Upper lobe of left lung (tissue), 6 donors: Measurements from ENCODE around the gene CLDN2. TPM values are rescaled to one million over a fixed set of nuclear protein-coding genes. Genes with fewer than 3 reads are reported as not detected.

ENCODE experiments used
- ATAC-seq, 2 donors: fragments of 200-7000 bp; cut with Tn5 transposase; one replicate each; pipeline ENCODE4 v1.9.1; 2022; ENCODE audit warnings: mild to moderate bottlenecking in 2 of 2, moderate library complexity in 2 of 2; ENCODE audit not compliant: low FRiP score in 2 of 2
- DNase-seq, 2 donors: peaks; one replicate each; pipeline ENCODE4 v3.0.0-alpha.2; 2019 to 2020
- H3K27ac ChIP-seq, 4 donors: fragments of 200-600 bp; sonication (generic); one replicate each; pipeline ENCODE4 v1.5.1; 2016 to 2019
- H3K27me3 ChIP-seq, 4 donors: fragments of 200-600 bp; sonication (generic); one replicate each; pipeline ENCODE4 v1.5.1; 2017 to 2019
- H3K36me3 ChIP-seq, 4 donors: fragments of 200-600 bp; sonication (generic); one replicate each; pipeline ENCODE4 v1.5.1; 2016 to 2019
- H3K4me1 ChIP-seq, 4 donors: fragments of 200-600 bp; sonication (generic); one replicate each; pipeline ENCODE4 v1.5.1; 2018 to 2019
- H3K4me3 ChIP-seq, 4 donors: fragments of 200-600 bp; sonication (generic); one replicate each; pipeline ENCODE4 v1.5.1; 2017 to 2019; ENCODE audit warnings: mild to moderate bottlenecking in 2 of 4, moderate library complexity in 1 of 4
- H3K9me3 ChIP-seq, 4 donors: fragments of 200-600 bp; sonication (generic); one replicate each; pipeline ENCODE4 v1.5.1; 2018 to 2019
- CTCF ChIP-seq, 6 experiments: fragments of 450-650 bp in 4 of 6; fragments of 200-600 bp in 2 of 6; sonication (generic) in 2 of 6; IDR thresholded peaks; one replicate each; pipeline ENCODE4 v1.5.1; 2016 to 2019; ENCODE audit warnings: antibody characterized with exemption in 6 of 6
- EP300 ChIP-seq, 4 donors: sonication (generic); formaldehyde crosslinking; IDR thresholded peaks; one replicate each; pipeline ENCODE4 v1.5.1; 2017; ENCODE audit warnings: antibody characterized with exemption in 4 of 4, control low read depth in 2 of 4
- POLR2A ChIP-seq, 4 donors: fragments of 450-650 bp; IDR thresholded peaks; one replicate each; pipeline ENCODE4 v1.5.1; 2016 to 2017; ENCODE audit warnings: antibody characterized with exemption in 4 of 4, mild to moderate bottlenecking in 2 of 4
- POLR2AphosphoS5 ChIP-seq, 2 donors: sonication (generic); formaldehyde crosslinking; IDR thresholded peaks; one replicate each; pipeline ENCODE4 v1.5.1; 2017; ENCODE audit warnings: antibody characterized with exemption in 2 of 2
- WGBS, 2 donors: methylation state at CpG; one replicate each; pipeline ENCODE4 v1.1.5; 2017 to 2018; 5-methylcytosine and 5-hydroxymethylcytosine counted together
- total RNA-seq, 6 donors: library from RNA; depleted of rRNA in 4 of 6; stranded (reverse); fragments of >200 nt in 4 of 6; gene quantifications; one replicate each; pipeline versions ENCODE4 v1.1.0 to v1.2.1, GENCODE V29; 2016 to 2021
- donor health status: DM: no; HTN: no; CAD: no; lungs with moderate emphysema.
- donor health status: DM: no; HTN: yes; CAD: no; lungs with severe emphysema.

Gene CLDN2
- total RNA-seq, 6 donors from 2014 or later = 0.20 to 1.0 (median 0.64) TPM; not detected in 2

DNA sequence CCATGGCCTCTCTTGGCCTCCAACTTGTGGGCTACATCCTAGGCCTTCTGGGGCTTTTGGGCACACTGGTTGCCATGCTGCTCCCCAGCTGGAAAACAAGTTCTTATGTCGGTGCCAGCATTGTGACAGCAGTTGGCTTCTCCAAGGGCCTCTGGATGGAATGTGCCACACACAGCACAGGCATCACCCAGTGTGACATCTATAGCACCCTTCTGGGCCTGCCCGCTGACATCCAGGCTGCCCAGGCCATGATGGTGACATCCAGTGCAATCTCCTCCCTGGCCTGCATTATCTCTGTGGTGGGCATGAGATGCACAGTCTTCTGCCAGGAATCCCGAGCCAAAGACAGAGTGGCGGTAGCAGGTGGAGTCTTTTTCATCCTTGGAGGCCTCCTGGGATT is 8.0 kb downstream of the CLDN2 start:
- Histone ChIP-seq H3K4me3 (no peak overlapping the region), H3K27ac (no peak overlapping the region), H3K36me3 (no peaks in the 10 kb centered on the region), H3K9me3 (no peaks in the 10 kb centered on the region), H3K27me3 (no peaks in the 10 kb centered on the region), H3K4me1 (peaks cover 0 to 2% (median under 1%) of the 10 kb centered on the region in 4 donors)
- TF ChIP-seq CTCF (IDR thresholded peaks at IDR 0.05) (no peak), POLR2AphosphoS5 (IDR thresholded peaks at IDR 0.05) (no peak), POLR2A (IDR thresholded peaks at IDR 0.05) (no peak), EP300 (IDR thresholded peaks at IDR 0.05) (no peak)
- no peak for ATAC-seq
- WGBS, 2 donors = 84% methylated on average over 4 of the region's 4 CpGs; no CpG with 5 or more reads in 1 of the 2 donors
- no peak for DNase-seq

GRCh38 chrX:106931831-106932491 is 11.8 kb downstream of the CLDN2 start:
- no peak for ATAC-seq
- no peaks in the 10 kb centered on the region for H3K27me3 ChIP-seq
- H3K9me3 ChIP-seq = no peaks in the 10 kb centered on the region
- no peak overlapping the region for H3K4me3 ChIP-seq
- H3K27ac ChIP-seq = no peak overlapping the region
- 81 to 100% methylated on average over 1 to 3 of the region's 3 CpGs for WGBS, 2 donors
- no peaks in the 10 kb centered on the region for H3K36me3 ChIP-seq
- peaks cover 0 to 3% (median 1%) of the 10 kb centered on the region in 4 donors for H3K4me1 ChIP-seq
- TF ChIP-seq POLR2A (IDR thresholded peaks at IDR 0.05) (no peak), EP300 (IDR thresholded peaks at IDR 0.05) (no peak), CTCF (IDR thresholded peaks at IDR 0.05) (no peak), POLR2AphosphoS5 (IDR thresholded peaks at IDR 0.05) (no peak)
- no peak for DNase-seq

DNA sequence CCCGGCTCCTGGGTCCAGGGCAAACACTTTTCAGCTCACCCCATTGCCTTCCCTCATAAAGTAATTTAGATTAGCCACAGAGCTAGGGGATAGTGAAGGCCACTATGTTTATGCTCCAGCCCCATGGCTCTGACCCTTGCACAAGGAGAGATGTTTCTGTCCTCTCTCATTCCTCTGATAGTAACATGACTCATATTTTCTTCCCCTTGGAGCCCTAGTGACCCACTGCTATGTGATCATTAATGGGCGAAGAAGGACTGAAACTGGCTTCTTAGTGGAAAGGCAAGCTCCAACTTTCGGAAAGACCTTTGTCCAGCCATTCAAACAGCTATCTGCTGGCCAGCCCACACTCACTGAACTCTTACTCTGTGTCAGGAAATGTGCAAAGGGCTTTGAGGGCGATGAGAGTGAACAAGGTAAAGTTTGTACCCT is 12.3 kb downstream of the CLDN2 start:
- 65 to 89% methylated on average over 4 of the region's 4 CpGs for WGBS, 2 donors
- no peak for DNase-seq
- ATAC-seq = no peak
- Histone ChIP-seq H3K9me3 (no peaks in the 10 kb centered on the region), H3K27me3 (no peaks in the 10 kb centered on the region), H3K4me1 (peaks cover 0 to 3% (median 1%) of the 10 kb centered on the region in 4 donors), H3K27ac (no peak overlapping the region), H3K36me3 (no peaks in the 10 kb centered on the region), H3K4me3 (no peak overlapping the region)
- no peak for TF ChIP-seq EP300 (IDR thresholded peaks at IDR 0.05)
- no peak for TF ChIP-seq POLR2A (IDR thresholded peaks at IDR 0.05)
- TF ChIP-seq POLR2AphosphoS5 (IDR thresholded peaks at IDR 0.05) = no peak
- no peak for TF ChIP-seq CTCF (IDR thresholded peaks at IDR 0.05)

GRCh38 chrX:106932960-106933537 is 12.8 kb downstream of the CLDN2 start:
- Histone ChIP-seq H3K27me3 (no peaks in the 10 kb centered on the region), H3K4me1 (peaks cover 0 to 3% (median 1%) of the 10 kb centered on the region in 4 donors), H3K9me3 (no peaks in the 10 kb centered on the region), H3K36me3 (no peaks in the 10 kb centered on the region), H3K27ac (no peak overlapping the region), H3K4me3 (no peak overlapping the region)
- 51 to 73% methylated on average over 5 to 6 of the region's 6 CpGs for WGBS, 2 donors
- ATAC-seq (peak; percentile 27 to 46), DNase-seq (no peak)
- TF ChIP-seq POLR2AphosphoS5 (IDR thresholded peaks at IDR 0.05) = no peak
- TF ChIP-seq CTCF (IDR thresholded peaks at IDR 0.05) = no peak
- no peak for TF ChIP-seq EP300 (IDR thresholded peaks at IDR 0.05)
- no peak for TF ChIP-seq POLR2A (IDR thresholded peaks at IDR 0.05)
